GM21381 (cell line): Measurements from ENCODE around the gene TMEM100.

ENCODE experiments used
- ATAC-seq: cut with Tn5 transposase; IDR thresholded peaks from one replicate; pipeline ENCODE4 v1.9.1; 2021; ENCODE audit warnings: mild to moderate bottlenecking, moderate library complexity; ENCODE audit not compliant: unreplicated experiment

The TMEM100 gene

DNA sequence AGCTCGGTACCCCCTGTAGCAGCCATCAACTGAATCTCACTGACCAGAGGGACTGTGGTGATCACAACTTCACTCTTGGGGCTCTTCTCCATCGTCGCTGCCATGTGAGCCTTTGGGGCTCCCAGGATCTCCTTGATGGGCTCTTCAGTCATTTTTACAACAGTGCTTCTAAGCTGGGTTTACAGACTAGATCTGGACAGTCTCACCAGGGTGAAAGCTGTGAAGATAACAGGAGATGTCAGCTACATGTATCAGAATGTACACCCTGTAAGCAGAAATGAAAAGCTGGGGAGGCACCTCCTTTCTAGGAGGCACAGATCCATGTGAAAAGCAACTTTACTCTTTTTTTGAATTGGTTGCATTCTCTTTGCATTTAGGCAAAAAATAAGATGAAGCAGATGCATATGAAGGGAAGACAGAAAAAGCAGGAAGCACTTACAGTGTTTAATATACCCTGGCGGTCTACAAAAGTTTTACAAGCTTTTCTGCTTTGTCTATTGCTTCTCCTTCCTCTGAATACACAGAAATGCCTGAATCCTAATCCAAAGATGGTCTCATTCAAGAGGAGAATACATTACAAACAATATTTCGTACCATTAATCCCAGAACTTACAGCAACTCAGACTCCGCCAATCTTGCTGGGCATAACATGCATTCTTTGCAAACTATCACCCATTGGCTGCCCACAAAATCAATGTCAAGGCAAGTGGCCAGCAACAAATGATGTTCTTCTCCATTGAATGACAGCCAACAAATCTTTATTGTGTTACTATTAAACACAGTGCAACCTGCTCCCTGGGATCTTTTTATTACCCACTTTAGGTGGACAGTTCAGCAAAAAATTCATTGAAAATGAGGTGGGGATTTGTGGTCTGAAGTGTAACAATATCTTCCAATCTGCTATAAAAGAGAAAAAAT lies 1.5 kb downstream of the TMEM100 start:
- no peak for ATAC-seq

DNA sequence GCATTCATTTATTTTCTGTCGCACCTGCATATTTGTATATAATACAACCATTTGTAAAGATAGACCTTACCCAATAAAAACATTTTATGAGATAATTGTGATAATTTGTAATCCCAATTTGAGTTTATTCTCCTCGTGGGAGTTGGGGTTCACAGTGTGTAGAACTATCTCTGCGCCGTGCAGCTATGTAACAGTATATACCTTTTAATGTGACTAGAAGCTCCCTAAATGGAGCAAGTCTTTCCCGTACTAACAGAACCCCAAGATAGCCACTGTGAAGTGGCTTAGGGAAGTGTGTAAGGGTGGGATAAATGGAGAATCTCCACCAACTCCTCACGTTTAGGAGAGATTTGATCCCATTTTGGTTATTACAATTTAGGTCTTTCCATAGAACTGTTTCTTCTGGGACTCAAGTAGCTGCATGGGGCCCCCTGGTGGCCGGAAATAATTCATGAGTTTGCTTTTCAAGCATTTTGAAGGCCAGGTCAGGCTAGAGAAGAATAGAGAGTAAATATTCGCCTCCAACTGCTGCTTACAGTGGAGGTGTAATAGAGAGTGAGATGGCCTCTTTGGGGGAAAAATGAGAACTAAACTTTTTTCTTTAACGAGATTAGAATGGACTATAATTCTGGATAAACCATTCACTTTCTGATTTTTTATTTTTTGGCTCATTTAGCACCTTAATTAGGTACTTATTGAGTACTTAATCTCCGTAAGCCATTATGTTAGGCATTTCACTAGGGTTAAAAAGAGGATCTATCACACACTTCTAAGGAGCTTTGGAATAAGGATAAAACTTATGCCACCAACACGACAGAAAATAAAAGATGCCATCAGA lies 4.5 kb downstream of the TMEM100 start:
- ATAC-seq, result no peak

GRCh38 chr17:55717432-55717831 lies 5.2 kb downstream of the TMEM100 start:
- ATAC-seq, result no peak

GRCh38 chr17:55710829-55711496 lies 11.7 kb downstream of the TMEM100 start:
- ATAC-seq, result no peak

DNA sequence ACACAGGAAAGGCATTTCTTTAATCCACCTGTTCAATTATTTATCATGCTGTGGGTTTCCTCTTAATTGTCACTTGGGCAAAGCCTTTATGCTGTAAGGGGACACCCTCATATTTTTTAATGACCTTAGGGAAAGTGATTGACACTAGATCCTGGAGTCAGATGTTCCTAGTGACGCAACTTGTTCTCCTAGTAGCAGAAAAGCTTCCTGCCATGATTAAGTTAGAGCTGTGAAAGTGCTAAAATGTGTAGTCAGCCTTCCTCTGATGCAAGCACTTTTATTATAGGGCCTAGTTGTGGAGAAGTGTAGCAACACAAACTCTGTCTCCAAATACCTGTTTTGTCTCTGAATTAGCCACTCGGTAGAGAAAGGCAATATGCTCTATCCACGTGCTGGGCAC lies 12.3 kb downstream of the TMEM100 start:
- no peak for ATAC-seq

DNA sequence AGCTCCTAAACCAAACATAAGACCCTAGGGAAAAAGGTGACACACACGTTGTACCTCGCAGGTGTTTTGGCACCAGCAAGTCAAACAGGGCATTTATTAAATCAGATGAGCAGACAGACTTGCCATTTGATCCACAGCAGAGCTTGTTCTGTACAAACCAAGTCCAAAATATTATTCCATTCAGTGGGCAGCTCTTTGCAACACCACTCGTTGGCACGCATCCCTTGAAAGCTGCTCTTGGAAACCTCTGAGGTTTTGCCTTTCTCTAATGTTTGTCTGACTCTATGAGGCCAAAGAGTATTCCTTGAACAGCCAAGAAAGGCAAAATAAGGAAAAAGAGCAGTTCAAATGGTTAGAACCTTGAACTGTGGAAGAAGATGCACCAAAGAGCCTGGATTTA lies 12.7 kb downstream of the TMEM100 start:
- no peak for ATAC-seq

DNA sequence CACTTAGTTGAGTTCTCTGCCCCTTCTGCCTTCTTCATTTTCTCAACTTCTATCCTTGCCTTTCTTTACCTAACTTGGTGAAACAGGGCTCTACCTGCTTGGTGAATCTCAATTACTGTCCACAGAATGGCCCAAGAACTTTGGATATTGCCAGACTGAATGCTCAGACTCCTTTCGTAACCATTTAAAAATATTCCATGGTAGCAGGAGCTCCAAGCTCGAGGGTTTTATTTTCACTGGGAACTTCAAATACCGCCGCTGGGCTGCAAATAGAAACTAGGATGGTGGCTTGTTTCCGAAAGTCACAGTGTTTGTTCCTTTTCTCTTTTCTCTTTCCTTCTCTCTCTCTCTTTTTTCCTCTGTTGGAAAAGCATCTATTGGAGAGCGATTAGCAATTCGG lies 13.2 kb downstream of the TMEM100 start:
- ATAC-seq, result no peak

- ATAC-seq, result no peak
These were observed 14.3 kb downstream of the TMEM100 start for GRCh38 chr17:55708175-55708974.

GRCh38 chr17:55706808-55707773 lies 15.6 kb downstream of the TMEM100 start:
- no peak for ATAC-seq

DNA sequence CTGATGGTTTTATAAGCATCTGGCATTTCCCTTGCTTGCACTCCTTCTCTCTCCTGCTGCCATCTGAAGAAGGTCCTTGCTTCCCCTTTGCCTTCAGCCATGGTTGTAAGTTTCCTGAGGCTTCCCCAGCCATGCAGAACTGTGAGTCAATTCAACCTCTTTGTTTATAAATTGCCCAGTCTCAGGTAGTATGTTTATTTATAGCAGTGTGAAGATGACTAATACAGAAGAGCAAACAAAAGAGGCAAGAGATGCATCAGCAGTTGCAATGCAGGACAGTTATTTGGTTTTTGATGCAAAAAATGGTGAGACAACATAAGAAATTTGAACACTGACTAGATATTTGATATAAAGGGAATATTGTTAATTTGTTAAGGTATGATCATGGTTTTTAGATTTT lies 16.8 kb downstream of the TMEM100 start:
- ATAC-seq, result peak; percentile 61

- ATAC-seq, result no peak
These were observed 18.3 kb downstream of the TMEM100 start for GRCh38 chr17:55704401-55704800.

DNA sequence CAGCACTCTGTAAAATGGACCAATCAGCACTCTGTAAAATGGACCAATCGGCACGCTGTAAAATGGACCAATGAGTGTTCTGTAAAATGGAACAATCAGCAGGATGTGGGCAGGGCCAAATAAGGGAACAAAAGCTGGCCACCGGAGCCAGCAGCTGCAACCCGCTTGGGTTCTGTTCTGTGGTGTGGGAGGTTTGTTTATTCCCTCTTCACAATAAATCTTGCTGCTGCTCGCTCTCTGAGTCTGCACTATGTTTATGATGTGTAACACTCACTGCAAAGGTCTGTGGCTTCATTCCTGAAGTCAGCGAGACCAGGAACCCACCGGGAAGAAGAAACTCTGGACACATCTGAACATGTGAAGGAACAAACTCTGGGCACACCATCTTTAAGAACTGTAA lies 20.5 kb downstream of the TMEM100 start:
- ATAC-seq, result no peak

GRCh38 chr17:55699181-55699860 lies 23.3 kb downstream of the TMEM100 start:
- no peak for ATAC-seq

DNA sequence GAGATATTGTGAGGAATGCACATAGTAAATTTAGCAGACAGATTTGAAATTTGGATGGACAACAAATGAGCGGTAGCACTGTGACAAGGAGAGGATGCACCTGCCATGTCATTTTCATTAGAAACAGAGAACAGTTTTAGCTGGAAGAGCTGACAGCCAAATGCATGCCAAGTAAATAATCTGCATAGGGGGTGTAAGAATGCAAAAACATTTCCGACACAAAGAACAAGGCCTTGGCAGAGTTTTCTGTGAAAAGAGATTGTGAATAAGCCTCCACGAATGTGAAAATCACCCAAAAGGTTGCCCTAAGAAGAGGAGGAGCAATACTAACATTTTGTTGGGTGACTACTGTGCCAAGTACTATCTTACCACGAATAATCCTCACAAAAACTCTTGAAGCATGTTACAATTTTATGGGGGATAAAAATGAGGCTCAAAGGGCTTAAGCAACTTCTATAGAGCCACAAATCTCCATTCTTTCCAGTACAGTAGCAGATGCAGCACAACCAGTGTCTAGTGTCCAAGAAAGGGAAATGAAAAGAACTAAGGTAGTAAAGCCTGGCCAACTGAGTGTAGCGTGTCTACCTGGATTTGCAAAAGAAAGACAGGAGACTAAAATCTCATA lies 28.3 kb downstream of the TMEM100 start:
- ATAC-seq, result no peak

DNA sequence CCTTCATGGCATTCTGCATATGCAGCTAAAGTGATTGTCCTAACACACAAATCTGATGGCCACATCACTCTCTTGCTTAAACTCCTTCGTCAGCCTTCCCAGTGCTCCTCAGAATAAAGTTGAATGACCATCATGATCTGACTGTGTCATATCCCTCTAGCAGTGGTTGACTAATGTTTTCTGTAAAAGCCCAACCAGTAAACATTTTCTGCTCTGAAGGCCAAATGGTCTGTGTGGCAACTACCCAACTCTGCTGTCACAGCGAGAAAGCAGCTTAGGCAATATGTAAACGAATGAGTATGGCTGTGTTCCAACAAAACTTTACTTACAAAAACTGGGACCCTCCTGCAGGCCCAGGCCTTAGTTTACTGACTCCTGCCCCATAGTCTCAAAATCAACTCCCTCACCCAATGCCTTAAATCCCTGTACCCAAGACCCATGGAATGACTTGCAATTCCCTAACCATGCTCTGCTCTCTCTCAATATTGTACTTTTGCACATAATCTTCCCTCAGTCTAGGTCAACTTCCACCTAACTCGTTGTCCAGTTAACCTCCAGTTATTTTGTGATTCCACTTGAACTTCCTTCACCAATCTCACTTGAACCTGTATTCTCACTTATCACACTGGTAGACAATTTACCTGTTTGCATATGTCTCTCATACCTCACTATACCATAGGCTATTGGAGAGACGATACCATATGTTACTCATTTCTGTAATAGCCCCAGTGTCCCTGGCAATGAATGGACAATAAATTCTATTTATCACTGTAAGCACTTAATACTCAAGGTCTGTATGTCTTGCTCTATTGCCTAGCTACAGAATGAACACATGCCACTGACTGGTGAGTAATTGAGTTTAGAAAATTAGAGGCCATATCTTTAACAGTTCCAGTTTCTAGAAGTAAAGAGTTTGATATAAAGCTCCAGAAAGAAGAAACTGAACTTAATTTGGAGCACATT lies 29.1 kb downstream of the TMEM100 start:
- ATAC-seq, result no peak

- ATAC-seq, result no peak
These were observed 30.4 kb downstream of the TMEM100 start for GRCh38 chr17:55692276-55692675.

- no peak for ATAC-seq
These were observed 31.0 kb downstream of the TMEM100 start for GRCh38 chr17:55691666-55692065.
